NK-92 (cell line): ENCODE data around the gene CPLANE1.
"Not testable (repeated sequence)": the region's sequence is repeated elsewhere in the genome, so short reads cannot be mapped to it uniquely, and the experiment has no call there.

ENCODE experiments used
- DNase-seq: peaks from one replicate; lab custom pipeline; 2025; ENCODE audit not compliant: unreplicated experiment; lab: John Stamatoyannopoulos, UW

Gene CPLANE1

GRCh38 chr5:37208883-37209797, 40.0 kb downstream of the CPLANE1 start:
- DNase-seq: no peak

- DNase-seq: no peak
These were observed 41.4 kb downstream of the CPLANE1 start for GRCh38 chr5:37207802-37208201.

- no peak for DNase-seq
These were observed 42.4 kb downstream of the CPLANE1 start for GRCh38 chr5:37206736-37207135.

GRCh38 chr5:37198842-37199241, 50.3 kb downstream of the CPLANE1 start:
- DNase-seq: no peak

GRCh38 chr5:37198061-37198460, 51.1 kb downstream of the CPLANE1 start:
- no peak for DNase-seq

GRCh38 chr5:37197340-37198050, 51.7 kb downstream of the CPLANE1 start:
- no peak for DNase-seq

- no peak for DNase-seq
These were observed 58.6 kb downstream of the CPLANE1 start for GRCh38 chr5:37190592-37190991.

- DNase-seq: no peak
These were observed 59.8 kb downstream of the CPLANE1 start for GRCh38 chr5:37189355-37189754.

- DNase-seq: no peak
These were observed 61.7 kb downstream of the CPLANE1 start for GRCh38 chr5:37187465-37187977.

GRCh38 chr5:37184748-37185364, 64.3 kb downstream of the CPLANE1 start:
- no peak for DNase-seq

GRCh38 chr5:37182667-37183066, 66.5 kb downstream of the CPLANE1 start:
- DNase-seq: no peak

- no peak for DNase-seq
These were observed 74.2 kb downstream of the CPLANE1 start for GRCh38 chr5:37174928-37175327.

- DNase-seq: no peak
These were observed 76.2 kb downstream of the CPLANE1 start for GRCh38 chr5:37172957-37173356.

GRCh38 chr5:37170856-37171255, 78.3 kb downstream of the CPLANE1 start:
- DNase-seq: no peak

GRCh38 chr5:37166197-37166596, 83.0 kb downstream of the CPLANE1 start:
- DNase-seq: no peak

- DNase-seq: no peak
These were observed 83.4 kb downstream of the CPLANE1 start for GRCh38 chr5:37165761-37166160.

GRCh38 chr5:37153661-37154060, 95.5 kb downstream of the CPLANE1 start:
- DNase-seq: no peak

- no peak for DNase-seq
These were observed 102.3 kb downstream of the CPLANE1 start for GRCh38 chr5:37146896-37147295.

GRCh38 chr5:37136694-37137093, 112.5 kb downstream of the CPLANE1 start:
- DNase-seq: no peak

GRCh38 chr5:37135312-37135711, 113.9 kb downstream of the CPLANE1 start:
- DNase-seq: not testable (repeated sequence)

- DNase-seq: no peak
These were observed 115.2 kb downstream of the CPLANE1 start for GRCh38 chr5:37133939-37134338.

GRCh38 chr5:37132646-37133045, 116.5 kb downstream of the CPLANE1 start:
- DNase-seq: no peak
